Immature natural killer cell (primary cell): ENCODE measurements around the gene PLCL1. TPM values are rescaled to one million over a fixed set of nuclear protein-coding genes. Genes with fewer than 3 reads are reported as not detected.

Experiments
- DNase-seq, 3 donors: peaks; one replicate each; pipeline ENCODE4 v3.0.0; 2022; ENCODE audit warnings: mixed read lengths in 1 of 3
- H3K27ac Mint-ChIP-seq, 6 donors: one replicate each; pipeline ENCODE4 v1.8.0; 2020; ENCODE audit warnings: mixed read lengths in 6 of 6, mild to moderate bottlenecking in 5 of 6, inconsistent platforms in 4 of 6, moderate library complexity in 3 of 6
- H3K27me3 Mint-ChIP-seq, 3 donors: one replicate each; pipeline ENCODE4 v1.8.0; 2020 to 2021; ENCODE audit warnings: low read depth in 3 of 3, mild to moderate bottlenecking in 3 of 3, mixed read lengths in 3 of 3, moderate library complexity in 3 of 3, inconsistent platforms in 1 of 3
- H3K36me3 Mint-ChIP-seq, 3 donors: one replicate each; pipeline ENCODE4 v1.8.0; 2020; ENCODE audit warnings: mixed read lengths in 3 of 3, inconsistent platforms in 2 of 3, mild to moderate bottlenecking in 2 of 3
- H3K4me1 Mint-ChIP-seq, 2 donors: one replicate each; pipeline ENCODE4 v1.8.0; 2020; ENCODE audit warnings: inconsistent platforms in 2 of 2, mild to moderate bottlenecking in 2 of 2, mixed read lengths in 2 of 2, moderate library complexity in 1 of 2
- H3K4me3 Mint-ChIP-seq, 5 donors: one replicate each; pipeline ENCODE4 v1.8.0; 2020; ENCODE audit warnings: mild to moderate bottlenecking in 5 of 5, mixed read lengths in 5 of 5, inconsistent platforms in 3 of 5, moderate library complexity in 3 of 5
- H3K9me3 Mint-ChIP-seq, 6 donors: one replicate each; pipeline ENCODE4 v1.8.0; 2020; ENCODE audit warnings: mild to moderate bottlenecking in 6 of 6, mixed read lengths in 6 of 6, inconsistent platforms in 4 of 6, moderate library complexity in 3 of 6
- polyA plus RNA-seq, 3 donors: library from polyadenylated mRNA; unstranded; fragments of 300-500 nt; fragmentation: Illumina TruSeq; gene quantifications; one replicate each; pipeline ENCODE4 v1.2.3, GENCODE V29; 2021

PLCL1 gene
- polyA plus RNA-seq, 3 donors from 2014 or later, result 0.51 to 0.53 TPM; not detected in 1

DNA sequence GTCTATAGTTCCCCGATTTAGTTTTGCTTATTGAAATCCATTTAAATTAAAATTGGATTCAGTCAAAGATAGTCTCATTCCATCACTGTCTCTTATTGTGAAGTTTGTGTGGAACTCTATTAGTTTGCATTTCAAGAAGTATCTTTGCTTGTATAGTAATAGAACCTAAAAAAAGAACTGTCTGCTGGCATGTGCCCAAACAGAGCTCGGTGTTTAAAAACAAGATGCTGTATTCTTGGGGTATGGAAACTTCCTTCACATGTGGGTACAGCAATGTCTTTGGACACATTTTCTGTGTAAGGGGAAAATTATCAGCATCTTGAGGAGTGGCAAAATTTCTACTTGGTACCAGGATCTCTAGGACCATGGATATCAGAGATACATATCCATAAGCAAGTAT is 292.6 kb downstream of the PLCL1 start:
- DNase-seq, result no peak
- Mint-ChIP-seq H3K4me1 (no peaks in the 10 kb centered on the region), H3K27ac (no peak overlapping the region), H3K9me3 (peaks cover 0 to 5% (median 0%) of the 10 kb centered on the region in 6 donors), H3K36me3 (no peaks in the 10 kb centered on the region), H3K27me3 (peaks cover 2 to 4% (median 3%) of the 10 kb centered on the region in 3 donors), H3K4me3 (no peak overlapping the region)

- Mint-ChIP-seq H3K27ac (no peak overlapping the region), H3K4me3 (no peak overlapping the region)
These were observed 293.2 kb downstream of the PLCL1 start for GRCh38 chr2:198097630-198098029.

GRCh38 chr2:198098386-198098785 is 294.0 kb downstream of the PLCL1 start:
- Mint-ChIP-seq H3K27me3 (peaks cover 0 to 2% (median 1%) of the 10 kb centered on the region in 3 donors), H3K4me3 (no peak overlapping the region), H3K27ac (no peak overlapping the region), H3K4me1 (no peaks in the 10 kb centered on the region), H3K36me3 (no peaks in the 10 kb centered on the region), H3K9me3 (peaks cover 0 to 4% (median 0%) of the 10 kb centered on the region in 6 donors)
- no peak for DNase-seq

More at GRCh38 chr2:198097630-198098029, 293.2 kb downstream of the PLCL1 start:
- H3K36me3 Mint-ChIP-seq, result no peaks in the 10 kb centered on the region
- H3K27me3 Mint-ChIP-seq, result peaks cover 0 to 2% (median 1%) of the 10 kb centered on the region in 3 donors
- peaks cover 0 to 4% (median 0%) of the 10 kb centered on the region in 6 donors for H3K9me3 Mint-ChIP-seq
- H3K4me1 Mint-ChIP-seq, result no peaks in the 10 kb centered on the region
- DNase-seq, result no peak

- no peak for DNase-seq
- no peaks in the 10 kb centered on the region for H3K36me3 Mint-ChIP-seq
- H3K27ac Mint-ChIP-seq, result no peak overlapping the region
- no peaks in the 10 kb centered on the region for H3K4me1 Mint-ChIP-seq
- H3K27me3 Mint-ChIP-seq, result peaks cover 0 to 2% (median 0%) of the 10 kb centered on the region in 3 donors
- H3K4me3 Mint-ChIP-seq, result no peak overlapping the region
- peaks cover 0 to 3% (median 0%) of the 10 kb centered on the region in 6 donors for H3K9me3 Mint-ChIP-seq
These were observed 294.5 kb downstream of the PLCL1 start for GRCh38 chr2:198098918-198099317.

- Mint-ChIP-seq H3K9me3 (no peaks in the 10 kb centered on the region), H3K27me3 (peaks cover 0 to 2% (median 0%) of the 10 kb centered on the region in 3 donors), H3K4me3 (no peak overlapping the region), H3K36me3 (no peaks in the 10 kb centered on the region), H3K27ac (no peak overlapping the region), H3K4me1 (no peaks in the 10 kb centered on the region)
- no peak for DNase-seq
These were observed 296.0 kb downstream of the PLCL1 start for GRCh38 chr2:198100346-198100745.

- Mint-ChIP-seq H3K4me1 (no peaks in the 10 kb centered on the region), H3K4me3 (no peak overlapping the region), H3K36me3 (no peaks in the 10 kb centered on the region), H3K9me3 (no peaks in the 10 kb centered on the region), H3K27ac (no peak overlapping the region), H3K27me3 (peaks cover 0 to 2% (median 0%) of the 10 kb centered on the region in 3 donors)
- no peak for DNase-seq
These were observed 297.3 kb downstream of the PLCL1 start for GRCh38 chr2:198101688-198102087.

DNA sequence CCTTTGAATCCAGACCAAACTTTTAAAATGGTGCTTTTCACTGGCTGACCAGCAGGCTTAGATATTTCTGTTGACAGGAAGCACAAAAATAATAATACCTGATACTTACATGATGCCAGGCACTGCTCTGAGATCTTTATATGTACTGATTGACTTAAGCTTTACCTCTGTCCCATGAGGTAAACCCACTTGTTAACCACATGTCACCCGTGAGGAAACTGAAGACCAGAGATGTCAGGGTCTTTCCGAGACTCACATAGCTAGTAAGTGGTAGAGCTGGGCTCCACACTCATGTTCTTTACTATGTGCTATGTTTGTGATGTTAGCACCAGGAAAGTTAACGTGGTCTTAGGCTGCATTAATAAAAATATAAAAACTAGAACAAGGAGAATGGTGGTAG is 297.7 kb downstream of the PLCL1 start:
- DNase-seq, result no peak
- Mint-ChIP-seq H3K9me3 (no peaks in the 10 kb centered on the region), H3K27me3 (peaks cover 0 to 2% (median 0%) of the 10 kb centered on the region in 3 donors), H3K4me1 (no peaks in the 10 kb centered on the region), H3K27ac (no peak overlapping the region), H3K36me3 (no peaks in the 10 kb centered on the region), H3K4me3 (no peak overlapping the region)

DNA sequence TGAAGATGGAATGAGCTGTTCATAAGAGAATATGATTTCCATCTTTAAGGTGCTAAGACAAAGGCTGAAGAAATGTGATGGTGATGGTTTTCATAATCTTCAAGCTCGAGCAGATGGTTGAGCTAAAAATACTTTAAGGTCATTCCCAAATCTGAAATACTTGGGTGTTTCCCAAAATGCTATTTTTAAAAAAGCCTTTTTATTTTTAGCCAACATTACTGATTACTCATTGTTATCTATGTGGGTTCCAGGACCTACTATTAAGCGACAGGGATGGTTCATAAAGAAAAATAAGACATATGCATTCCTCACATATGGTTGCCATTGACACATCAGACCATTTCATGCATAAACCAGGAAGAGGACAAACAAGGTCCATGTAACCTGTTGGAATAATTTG is 298.5 kb downstream of the PLCL1 start:
- H3K27ac Mint-ChIP-seq, result no peak overlapping the region
- H3K9me3 Mint-ChIP-seq, result no peaks in the 10 kb centered on the region
- H3K4me3 Mint-ChIP-seq, result no peak overlapping the region
- H3K27me3 Mint-ChIP-seq, result peaks cover 0 to 2% (median 0%) of the 10 kb centered on the region in 3 donors
- no peaks in the 10 kb centered on the region for H3K4me1 Mint-ChIP-seq
- DNase-seq, result no peak
- no peaks in the 10 kb centered on the region for H3K36me3 Mint-ChIP-seq

GRCh38 chr2:198106621-198107385 is 302.4 kb downstream of the PLCL1 start:
- no peaks in the 10 kb centered on the region for H3K27me3 Mint-ChIP-seq
- no peaks in the 10 kb centered on the region for H3K4me1 Mint-ChIP-seq
- no peak for DNase-seq
- H3K4me3 Mint-ChIP-seq, result no peak overlapping the region
- H3K36me3 Mint-ChIP-seq, result no peaks in the 10 kb centered on the region
- no peak overlapping the region for H3K27ac Mint-ChIP-seq
- H3K9me3 Mint-ChIP-seq, result no peaks in the 10 kb centered on the region

DNA sequence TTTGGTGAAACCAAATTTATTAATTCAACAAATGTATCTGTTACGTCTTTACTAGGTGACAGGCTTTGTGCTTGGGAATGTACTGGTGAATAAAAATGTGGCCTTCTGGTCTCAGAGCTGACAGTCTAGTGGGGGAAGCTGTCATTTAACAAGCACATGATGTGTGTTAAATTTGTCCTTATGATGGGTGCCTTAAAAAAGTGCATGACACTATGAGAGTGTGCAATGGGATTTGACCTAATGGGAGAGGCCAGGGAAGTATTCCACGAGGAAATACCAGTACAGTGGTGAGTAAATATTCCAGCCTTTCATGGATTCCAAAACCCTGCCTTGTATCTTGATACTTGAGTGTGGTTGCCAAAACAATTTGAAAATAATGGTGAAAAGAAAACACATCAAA is 308.9 kb downstream of the PLCL1 start:
- Mint-ChIP-seq H3K4me1 (no peaks in the 10 kb centered on the region), H3K4me3 (no peak overlapping the region), H3K27ac (no peak overlapping the region), H3K9me3 (no peaks in the 10 kb centered on the region), H3K27me3 (peaks cover 0 to 4% (median 0%) of the 10 kb centered on the region in 3 donors), H3K36me3 (no peaks in the 10 kb centered on the region)
- DNase-seq, result no peak

DNA sequence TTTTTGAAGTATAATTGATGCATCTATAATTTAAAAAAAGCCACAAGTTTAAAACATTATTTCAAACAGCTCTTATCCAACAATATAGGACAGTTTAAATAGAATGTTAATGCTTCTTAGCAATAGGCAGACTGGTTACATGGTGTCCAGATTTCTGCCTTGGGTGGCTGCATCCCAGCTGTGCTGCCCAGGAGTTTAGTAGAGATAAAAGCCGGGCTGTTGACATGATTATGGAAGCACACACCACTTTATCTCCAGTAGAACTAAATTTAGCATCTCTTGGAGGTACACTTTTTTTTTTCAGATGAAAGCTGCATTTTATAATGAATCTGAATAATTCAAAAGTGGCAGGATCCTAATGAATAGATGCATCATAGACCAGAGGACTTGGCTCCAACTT is 309.7 kb downstream of the PLCL1 start:
- H3K27ac Mint-ChIP-seq, result no peak overlapping the region
- no peak for DNase-seq
- no peaks in the 10 kb centered on the region for H3K36me3 Mint-ChIP-seq
- H3K27me3 Mint-ChIP-seq, result peaks cover 0 to 4% (median 0%) of the 10 kb centered on the region in 3 donors
- H3K9me3 Mint-ChIP-seq, result no peaks in the 10 kb centered on the region
- no peak overlapping the region for H3K4me3 Mint-ChIP-seq
- no peaks in the 10 kb centered on the region for H3K4me1 Mint-ChIP-seq

- no peaks in the 10 kb centered on the region for H3K9me3 Mint-ChIP-seq
- H3K27me3 Mint-ChIP-seq, result peaks cover 0 to 4% (median 2%) of the 10 kb centered on the region in 3 donors
- no peak for DNase-seq
- no peak overlapping the region for H3K27ac Mint-ChIP-seq
- no peaks in the 10 kb centered on the region for H3K36me3 Mint-ChIP-seq
- no peak overlapping the region for H3K4me3 Mint-ChIP-seq
- no peaks in the 10 kb centered on the region for H3K4me1 Mint-ChIP-seq
These were observed 310.8 kb downstream of the PLCL1 start for GRCh38 chr2:198115201-198115600.

- no peak overlapping the region for H3K27ac Mint-ChIP-seq
- no peak for DNase-seq
- peaks cover 0 to 4% (median 2%) of the 10 kb centered on the region in 3 donors for H3K27me3 Mint-ChIP-seq
- H3K9me3 Mint-ChIP-seq, result no peaks in the 10 kb centered on the region
- H3K36me3 Mint-ChIP-seq, result no peaks in the 10 kb centered on the region
- H3K4me3 Mint-ChIP-seq, result no peak overlapping the region
- no peaks in the 10 kb centered on the region for H3K4me1 Mint-ChIP-seq
These were observed 312.4 kb downstream of the PLCL1 start for GRCh38 chr2:198116756-198117155.

GRCh38 chr2:198117406-198118041 is 313.1 kb downstream of the PLCL1 start:
- Mint-ChIP-seq H3K36me3 (no peaks in the 10 kb centered on the region), H3K9me3 (no peaks in the 10 kb centered on the region), H3K4me1 (no peaks in the 10 kb centered on the region), H3K27ac (no peak overlapping the region), H3K4me3 (no peak overlapping the region), H3K27me3 (peaks cover 0 to 4% (median 2%) of the 10 kb centered on the region in 3 donors)
- DNase-seq, result no peak
